NB4 (cell line): Measurements from ENCODE around the gene RPS27.

Source experiments
- CTCF ChIP-seq: IDR thresholded peaks from one replicate; pipeline ENCODE4 v1.5.1; 2012; ENCODE audit warnings: low read depth, low read length
- MAX ChIP-seq: IDR thresholded peaks from 2 replicates; pipeline ENCODE4 v1.6.1; 2011; ENCODE audit warnings: low read depth, low read length
- MYC ChIP-seq: IDR thresholded peaks from 2 replicates; pipeline ENCODE4 v1.6.1; 2011; ENCODE audit warnings: low read depth, low read length
- POLR2A ChIP-seq: IDR thresholded peaks from 2 replicates; pipeline ENCODE4 v1.6.1; 2011; ENCODE audit warnings: mild to moderate bottlenecking; ENCODE audit not compliant: insufficient read length; ENCODE audit errors: extremely low read depth

GRCh38 chr1:154006136-154006535, 15.6 kb downstream of the RPS27 start:
- TF ChIP-seq CTCF (no peak), MAX (no peak), POLR2A (no peak), MYC (no peak)
